IPS-18c (cell line): ENCODE results near the gene RASA3.

Source experiments
- H3K4me3 ChIP-seq: 2 replicates; pipeline ENCODE4 v1.7.0; 2013; ENCODE audit warnings: low read depth, mild to moderate bottlenecking, low read length, moderate library complexity; ENCODE audit not compliant: insufficient read depth
- H3K9me3 ChIP-seq: one replicate; pipeline ENCODE4 v1.6.1; 2013; ENCODE audit warnings: mild to moderate bottlenecking, low read length, moderate library complexity; ENCODE audit not compliant: control insufficient read depth, insufficient read depth

Gene RASA3

DNA sequence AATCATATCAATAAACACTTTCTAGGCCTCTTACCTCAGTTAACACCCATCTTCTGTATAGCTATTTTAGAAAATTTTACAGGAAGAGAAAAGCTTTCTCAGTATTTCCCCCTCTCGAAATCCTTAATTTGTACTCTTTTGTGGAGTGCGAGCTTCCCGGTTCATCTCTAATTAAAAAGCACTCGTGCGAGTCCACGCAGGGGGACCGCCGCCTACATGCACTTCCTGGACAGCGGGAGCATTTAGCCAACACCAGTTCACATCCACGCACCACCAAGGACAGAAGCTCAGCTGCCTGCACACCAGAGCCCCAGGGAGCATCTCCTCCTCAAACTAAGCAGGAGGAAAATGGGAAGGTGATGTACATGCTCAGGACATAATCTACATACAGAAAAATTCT is 60.0 kb downstream of the RASA3 start:
- H3K9me3 ChIP-seq = no peaks in the 10 kb centered on the region
- no peak overlapping the region for H3K4me3 ChIP-seq

DNA sequence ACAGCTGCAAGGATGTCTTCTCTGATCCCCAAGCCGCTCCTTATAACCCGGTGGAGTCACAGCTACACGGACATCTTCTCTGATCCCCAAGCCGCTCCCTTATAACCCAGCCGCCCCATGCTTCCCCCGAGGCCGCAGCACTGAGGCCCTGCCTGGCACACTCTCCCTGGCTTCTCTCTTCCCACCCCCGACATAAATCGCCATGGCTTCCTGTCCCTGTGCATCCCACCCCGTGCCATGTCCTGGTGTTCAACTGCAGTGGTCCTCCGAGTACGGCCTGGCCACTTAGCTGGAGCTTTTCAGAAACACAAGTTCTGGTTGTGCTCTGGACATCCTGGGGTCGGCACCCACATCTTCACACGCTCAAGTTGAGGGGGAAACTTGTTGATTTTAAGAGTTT is 60.4 kb downstream of the RASA3 start:
- Histone ChIP-seq H3K4me3 (no peak overlapping the region), H3K9me3 (no peaks in the 10 kb centered on the region)

DNA sequence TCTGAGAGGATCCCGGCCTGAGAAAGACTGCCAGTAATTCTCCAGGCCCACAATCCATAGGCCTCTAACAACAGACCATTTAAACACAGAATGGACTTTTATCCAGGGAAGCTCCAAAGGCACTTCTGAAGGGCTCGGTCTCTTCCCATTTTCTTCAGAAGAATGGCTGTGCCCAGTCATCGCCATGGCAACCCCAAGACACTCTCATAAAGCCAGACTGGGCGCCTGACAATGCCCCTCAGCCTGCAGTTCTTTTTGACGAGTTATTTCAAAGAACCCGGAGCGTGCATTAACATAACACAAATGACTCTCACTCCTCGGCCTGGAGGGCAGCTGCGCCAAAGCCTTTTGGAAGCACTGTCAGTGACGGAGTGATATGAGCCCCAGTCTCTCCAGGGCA is 61.0 kb downstream of the RASA3 start:
- no peaks in the 10 kb centered on the region for H3K9me3 ChIP-seq
- no peak overlapping the region for H3K4me3 ChIP-seq

DNA sequence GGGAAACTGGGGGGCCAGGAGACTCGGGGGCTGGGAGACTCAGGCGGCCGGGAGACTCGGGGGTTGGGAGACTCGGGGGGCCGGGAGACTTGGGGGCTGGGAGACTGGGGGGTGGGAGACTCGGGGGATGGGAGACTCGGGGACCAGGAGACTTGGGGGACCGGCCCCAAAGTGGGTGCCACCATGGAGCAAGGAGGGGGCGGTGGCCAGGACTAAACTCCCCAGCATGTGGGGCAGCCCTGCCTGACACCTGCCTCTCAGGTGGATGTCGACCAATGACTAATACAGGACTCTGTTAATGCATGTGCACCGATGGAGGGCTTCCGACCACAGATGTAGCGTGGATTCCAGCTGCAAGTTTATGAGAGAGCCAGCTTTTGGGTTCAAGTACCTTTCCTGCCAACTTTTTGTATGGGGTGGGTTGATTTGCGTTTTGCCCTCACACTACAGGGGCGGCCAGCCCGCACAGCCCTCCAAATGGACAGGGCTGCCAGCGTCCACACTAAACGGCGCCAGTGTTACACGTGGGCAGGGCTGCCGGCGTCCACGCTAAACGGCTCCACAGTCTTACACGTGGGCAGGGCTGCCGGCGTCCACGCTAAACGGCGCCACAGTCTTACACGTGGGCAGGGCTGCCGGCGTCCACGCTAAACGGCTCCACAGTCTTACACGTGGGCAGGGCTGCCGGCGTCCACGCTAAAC is 62.2 kb downstream of the RASA3 start:
- no peak overlapping the region for H3K4me3 ChIP-seq
- H3K9me3 ChIP-seq = no peaks in the 10 kb centered on the region

DNA sequence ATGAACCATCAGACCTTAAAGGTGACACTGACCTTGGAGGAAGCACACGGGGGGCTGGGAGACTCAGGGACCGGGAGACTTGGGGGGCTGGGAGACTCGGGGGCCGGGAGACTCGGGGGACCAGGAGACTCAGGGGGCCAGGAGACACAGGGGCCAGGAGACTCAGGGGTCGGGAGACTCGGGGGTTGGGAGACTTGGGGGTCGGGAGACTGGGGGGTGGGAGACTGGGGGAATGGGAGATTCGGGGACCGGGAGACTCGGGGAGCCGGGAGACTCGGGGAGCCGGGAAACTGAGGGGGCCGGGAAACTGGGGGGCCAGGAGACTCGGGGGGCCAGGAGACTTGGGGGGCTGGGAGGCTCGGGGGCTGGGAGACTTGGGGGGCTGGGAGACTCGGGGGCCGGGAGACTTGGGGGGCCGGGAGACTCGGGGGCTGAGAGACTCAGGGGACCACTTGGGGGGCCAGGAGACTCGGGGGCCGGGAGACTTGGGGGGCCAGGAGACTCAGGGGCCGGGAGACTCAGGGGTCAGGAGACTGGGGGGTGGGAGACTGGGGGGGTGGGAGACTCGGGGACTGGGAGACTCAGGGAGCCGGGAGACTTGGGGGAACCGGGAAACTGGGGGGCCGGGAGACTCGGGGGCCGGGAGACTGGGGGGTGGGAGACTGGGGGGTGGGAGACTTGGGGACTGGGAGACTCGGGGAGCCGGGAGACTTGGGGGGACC is 62.9 kb downstream of the RASA3 start:
- no peak overlapping the region for H3K4me3 ChIP-seq
- no peaks in the 10 kb centered on the region for H3K9me3 ChIP-seq

DNA sequence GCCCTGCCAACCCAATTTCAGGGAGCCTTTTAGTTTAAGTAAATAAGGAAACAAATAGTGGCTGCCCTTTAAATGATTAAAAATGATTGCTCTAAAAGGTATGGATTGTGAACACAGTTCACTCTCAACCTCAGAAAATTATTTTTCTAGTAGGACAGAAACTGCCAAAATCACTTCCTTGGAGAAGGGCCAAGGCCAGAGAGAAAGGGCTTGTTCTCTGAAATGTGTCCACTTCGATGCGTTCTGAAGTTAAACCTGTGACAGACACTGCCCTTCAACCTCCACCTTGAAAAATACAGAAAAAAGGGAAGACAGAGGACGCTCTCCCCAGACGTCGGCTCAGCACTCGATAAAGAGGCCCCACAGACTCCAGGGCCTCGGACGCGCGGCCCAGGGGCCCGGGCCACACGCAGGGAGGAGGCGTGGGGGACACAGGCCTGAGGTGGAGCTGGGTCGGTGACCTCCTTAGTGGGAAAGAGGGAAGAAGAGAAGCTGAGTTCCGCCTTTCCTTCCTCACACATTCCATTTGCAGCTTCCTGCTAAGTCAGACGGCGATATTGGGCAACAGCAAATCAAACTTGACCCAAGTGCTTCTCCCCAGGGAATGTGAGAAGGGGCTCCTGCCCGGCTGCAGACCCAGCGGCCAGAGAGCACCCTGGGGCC is 63.6 kb downstream of the RASA3 start:
- H3K9me3 ChIP-seq = no peaks in the 10 kb centered on the region
- H3K4me3 ChIP-seq = no peak overlapping the region

DNA sequence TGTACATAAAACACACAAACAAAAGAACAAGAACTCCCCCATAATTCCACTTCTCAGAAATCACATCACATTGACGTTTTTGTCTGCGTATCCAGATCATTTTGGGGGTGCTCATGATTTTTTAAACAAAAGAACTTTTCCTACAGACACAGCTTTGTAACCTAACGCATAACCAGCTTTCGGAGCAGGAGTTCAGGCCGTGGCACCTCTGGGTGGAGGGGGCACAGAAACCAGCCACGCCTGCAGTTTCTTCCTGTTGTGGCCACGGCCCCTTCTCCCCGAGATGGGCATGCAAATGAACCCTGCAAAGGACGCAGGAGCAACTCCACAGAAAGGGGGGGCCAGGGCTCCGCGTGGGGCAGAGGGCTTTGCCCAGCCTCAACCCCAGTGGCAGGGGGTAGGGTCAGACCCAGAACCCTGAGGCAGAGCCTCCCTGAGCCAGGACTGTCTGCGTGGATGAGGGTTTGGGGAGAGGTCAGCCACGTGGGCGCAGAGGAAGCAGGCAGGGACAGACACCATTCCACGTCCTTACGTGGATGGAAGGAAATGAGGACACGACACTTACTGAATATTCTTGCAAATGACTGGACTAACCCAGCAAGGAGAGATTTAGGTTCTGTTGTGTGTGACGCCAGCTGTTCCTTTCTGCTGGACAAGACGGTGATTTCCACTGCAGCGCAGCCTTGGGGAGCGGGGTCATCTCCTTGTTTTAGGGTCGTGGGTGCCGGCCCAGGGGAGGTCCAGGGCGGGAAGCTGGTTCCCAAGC is 64.4 kb downstream of the RASA3 start:
- Histone ChIP-seq H3K9me3 (no peaks in the 10 kb centered on the region), H3K4me3 (no peak overlapping the region)

DNA sequence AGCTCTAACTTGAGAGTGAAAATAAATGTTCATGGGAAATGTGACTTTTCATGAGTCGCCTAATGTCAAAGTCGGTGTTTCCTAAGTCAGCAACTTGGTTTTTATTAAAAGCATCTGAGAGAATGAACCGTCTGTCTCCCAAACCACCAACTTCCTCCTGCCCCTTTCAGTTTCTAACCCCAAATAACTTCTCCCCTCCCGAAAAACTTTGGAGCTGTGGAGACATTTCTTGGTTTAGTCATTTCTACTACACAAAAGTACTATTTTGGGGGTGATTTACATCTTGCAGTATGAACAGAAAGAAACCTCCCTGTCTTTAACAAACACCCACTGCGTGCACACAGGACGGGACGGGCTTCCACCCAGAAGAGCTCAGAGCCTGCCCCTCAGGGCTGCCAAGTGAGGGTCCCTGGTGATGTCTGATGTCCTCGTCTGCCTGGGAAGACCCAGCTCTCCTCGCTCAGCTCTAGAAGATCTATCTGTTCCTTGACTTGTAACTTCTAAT is 65.0 kb downstream of the RASA3 start:
- Histone ChIP-seq H3K9me3 (no peaks in the 10 kb centered on the region), H3K4me3 (no peak overlapping the region)

DNA sequence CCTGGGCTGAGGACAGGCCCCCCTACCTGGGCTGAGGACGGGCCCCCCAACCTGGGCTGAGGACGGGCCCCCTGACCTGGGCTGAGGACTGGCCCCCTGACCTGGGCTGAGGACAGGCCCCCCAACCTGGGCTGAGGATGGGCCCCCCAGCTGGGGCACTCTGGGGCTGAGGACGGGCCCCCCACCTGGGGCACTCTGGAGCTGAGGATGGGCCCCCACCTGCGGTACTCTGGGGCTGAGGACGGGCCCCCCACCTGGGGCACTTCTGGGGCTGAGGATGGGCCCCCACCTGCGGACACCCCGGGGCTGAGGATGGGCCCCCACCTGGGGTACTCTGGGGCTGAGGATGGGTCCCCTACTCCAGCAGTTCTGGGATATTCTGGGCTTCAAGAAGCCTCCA is 65.5 kb downstream of the RASA3 start:
- Histone ChIP-seq H3K9me3 (no peaks in the 10 kb centered on the region), H3K4me3 (no peak overlapping the region)

DNA sequence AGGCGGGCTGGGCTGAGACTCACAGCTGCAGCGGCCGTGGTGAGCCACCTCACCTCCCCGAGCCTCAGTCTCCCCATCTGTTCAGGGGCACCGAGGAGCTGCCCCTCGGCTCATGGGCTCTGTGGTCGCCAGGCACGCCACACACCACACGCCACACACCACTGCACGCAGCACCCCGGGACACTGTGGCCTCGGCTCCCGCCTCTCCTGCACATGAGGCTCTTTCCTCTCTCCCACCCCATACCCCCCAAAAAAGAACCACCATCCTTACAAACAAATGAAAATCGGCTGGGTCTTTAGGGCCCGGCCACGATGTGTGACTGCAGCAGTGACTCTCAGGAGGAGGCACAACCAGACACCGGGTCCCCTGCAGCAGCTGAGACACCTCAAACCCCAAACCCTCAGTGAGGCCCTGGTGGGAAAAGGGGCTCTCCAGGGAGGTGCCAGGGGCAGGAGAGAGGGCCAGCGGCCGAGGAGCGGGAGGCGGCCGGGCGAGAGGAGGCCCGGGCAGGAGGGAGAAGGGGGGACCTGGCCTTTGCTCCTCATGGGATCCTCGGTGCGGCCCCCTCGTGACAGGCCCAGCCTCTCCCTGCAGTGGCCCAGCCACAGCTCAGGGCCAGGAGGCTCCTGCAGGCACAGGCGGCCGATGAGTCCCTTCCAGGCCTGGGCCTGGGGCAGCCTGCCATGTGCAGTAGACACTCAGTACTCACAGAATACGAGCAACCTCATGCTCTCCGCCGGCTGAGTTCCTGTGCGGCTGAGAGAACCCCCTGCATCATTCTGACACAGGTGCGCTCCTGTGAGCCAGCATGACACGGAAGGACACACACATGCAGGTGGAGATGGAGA is 66.3 kb downstream of the RASA3 start:
- no peak overlapping the region for H3K4me3 ChIP-seq
- H3K9me3 ChIP-seq = no peaks in the 10 kb centered on the region

DNA sequence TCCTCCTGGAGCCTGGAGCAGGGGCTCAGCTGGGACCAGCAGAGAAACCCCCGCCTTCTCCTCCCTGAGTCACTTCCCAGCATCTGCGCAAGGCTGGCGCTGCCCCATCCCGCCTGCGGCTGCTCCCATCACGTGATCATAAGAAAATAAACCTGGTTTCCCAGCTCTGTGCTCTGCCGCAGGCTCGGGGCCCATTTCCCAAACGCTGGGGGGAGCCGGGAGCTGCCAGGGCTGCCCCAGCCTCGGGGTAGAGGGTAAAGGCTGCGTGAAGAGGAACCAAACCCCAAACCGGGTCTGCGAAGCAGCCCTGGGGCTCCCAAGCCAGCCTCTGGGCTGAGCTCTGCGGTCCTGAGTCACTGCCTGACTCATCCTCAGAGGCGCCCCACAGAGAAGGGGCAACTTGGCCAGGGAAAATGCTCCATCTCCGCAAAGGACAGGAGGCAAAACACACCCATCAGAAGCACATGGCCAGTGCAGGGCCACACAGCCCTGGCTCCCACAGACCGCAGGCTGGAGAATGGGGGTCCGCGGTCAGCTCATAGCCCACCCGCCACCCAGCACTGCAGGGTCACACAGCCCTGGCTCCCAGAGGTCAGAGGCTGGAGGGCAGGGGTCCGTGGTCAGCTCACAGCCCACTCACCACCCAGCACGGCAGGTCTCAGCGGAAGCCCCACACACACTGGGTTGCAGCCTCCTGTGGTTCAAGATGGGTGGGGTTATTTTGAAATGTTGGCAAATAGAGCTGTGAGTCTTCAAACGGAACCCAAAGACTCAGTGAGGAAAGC is 67.1 kb downstream of the RASA3 start:
- Histone ChIP-seq H3K9me3 (no peaks in the 10 kb centered on the region), H3K4me3 (no peak overlapping the region)

DNA sequence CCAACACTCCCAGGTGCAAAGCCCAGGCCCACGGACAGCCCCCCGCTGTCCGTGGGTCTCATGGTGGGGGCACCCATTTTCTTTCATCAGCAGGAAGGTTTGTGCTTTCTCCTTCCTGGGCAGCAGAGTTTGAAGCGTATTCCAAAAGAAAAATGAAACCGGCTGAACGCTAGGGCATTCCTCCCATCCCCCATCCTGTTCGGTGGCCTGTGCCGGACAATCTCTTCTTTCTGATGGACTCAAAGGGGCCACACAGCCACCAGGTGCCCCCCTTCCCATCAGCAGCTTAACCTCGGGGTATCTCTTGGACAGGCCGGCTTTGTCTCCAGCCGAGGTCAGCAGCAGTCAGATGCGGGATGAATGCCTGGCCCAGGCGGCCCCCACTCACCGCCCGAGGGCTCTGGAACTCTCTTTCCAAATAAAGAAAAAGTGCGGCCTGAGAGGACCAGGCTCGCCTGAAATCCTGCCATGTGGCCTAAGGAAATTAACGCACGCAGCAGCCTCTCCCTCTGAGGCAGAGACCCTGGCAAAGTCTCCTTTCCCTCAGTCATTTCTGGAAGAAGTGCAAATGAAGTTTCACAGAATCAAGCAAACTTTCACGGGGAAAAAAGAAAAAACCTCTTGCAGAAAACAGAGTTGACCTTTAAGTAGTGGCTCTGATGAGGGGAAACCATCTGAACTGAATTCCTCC is 67.8 kb downstream of the RASA3 start:
- H3K9me3 ChIP-seq = no peaks in the 10 kb centered on the region
- H3K4me3 ChIP-seq = no peak overlapping the region

DNA sequence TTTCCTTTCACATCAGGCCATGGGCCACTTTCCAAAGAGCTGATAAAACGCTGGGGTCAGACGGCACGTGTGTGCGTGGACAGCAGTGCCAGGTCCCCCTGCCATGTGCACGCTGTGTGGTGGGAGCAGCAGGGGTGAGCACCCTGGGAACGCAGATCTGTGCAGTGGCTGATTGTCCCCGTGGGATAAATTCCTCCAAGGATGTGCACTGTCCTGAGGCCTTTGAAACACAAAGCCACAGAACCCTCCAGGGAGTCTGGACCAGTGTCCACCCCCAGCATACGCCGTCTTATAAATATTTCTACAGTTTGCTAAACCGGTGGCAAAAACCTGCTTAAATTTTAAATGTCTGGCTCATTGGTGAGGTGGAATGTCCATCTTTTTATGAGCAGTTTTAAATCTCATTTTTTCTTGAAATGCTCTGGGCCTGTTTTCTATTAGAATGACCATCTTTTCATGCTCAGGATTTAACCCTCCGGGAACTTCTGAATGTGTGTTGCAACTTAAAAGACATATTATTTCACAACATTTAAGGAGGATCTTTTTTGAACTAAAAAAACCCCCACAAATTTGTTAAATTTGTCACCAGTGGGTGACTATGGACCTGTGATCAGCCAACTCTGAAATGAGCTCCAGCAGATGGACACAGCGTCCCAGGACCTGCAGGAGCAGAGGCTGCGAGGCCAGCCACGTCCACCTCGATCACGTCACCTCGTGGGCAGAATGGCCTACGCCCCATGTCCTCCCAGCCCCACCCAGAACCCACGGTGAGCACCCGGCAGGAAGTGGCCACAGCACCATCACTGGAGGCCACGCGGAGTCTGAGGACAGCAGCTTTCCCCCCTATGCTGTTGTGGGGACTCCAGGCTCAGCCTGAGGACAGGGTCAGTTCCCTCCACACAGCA is 68.6 kb downstream of the RASA3 start:
- Histone ChIP-seq H3K4me3 (no peak overlapping the region), H3K9me3 (no peaks in the 10 kb centered on the region)

DNA sequence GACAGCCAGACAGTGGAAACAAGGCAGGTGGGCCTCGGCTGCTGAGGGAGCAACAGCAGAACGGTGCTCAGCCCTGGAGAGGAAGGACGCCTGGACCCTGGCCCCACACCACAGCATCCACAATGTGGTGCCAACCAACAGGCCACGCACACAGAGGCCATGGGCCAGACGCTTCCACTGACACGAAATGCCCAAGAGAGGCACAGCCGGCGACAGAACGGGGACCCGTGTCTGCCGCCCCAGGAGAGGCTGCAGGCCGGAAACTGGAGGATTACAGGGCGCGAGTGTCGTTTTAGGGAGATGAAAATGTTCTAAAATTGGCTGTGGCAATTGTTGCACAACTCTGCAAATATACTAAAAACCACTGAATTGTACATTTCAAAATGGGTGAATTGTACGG is 69.7 kb downstream of the RASA3 start:
- H3K9me3 ChIP-seq = no peaks in the 10 kb centered on the region
- no peak overlapping the region for H3K4me3 ChIP-seq

DNA sequence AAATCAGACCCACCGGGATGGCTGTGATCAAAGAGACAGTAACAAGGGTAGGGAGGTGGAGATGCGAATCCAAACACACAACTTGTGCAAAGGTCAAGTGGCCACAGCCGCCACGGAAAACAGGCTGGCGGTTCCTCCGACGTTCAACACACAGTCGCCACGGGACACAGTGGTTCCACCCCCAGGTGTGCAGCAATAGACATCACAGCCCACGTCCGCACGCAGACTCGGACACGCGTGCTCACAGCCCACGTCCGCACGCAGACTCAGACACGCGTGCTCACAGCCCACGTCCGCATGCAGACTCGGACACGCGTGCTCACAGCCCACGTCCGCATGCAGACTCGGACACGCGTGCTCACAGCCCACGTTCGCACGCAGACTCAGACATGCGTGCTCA is 70.1 kb downstream of the RASA3 start:
- Histone ChIP-seq H3K4me3 (no peak overlapping the region), H3K9me3 (no peaks in the 10 kb centered on the region)
